OCI-LY3 (cell line): ENCODE measurements around the gene SSR4.

Experiments used
- H2AFZ ChIP-seq: fragments of 200-600, 300-600 bp; shearing (Covaris generic); 2 replicates; pipeline ENCODE4 v1.6.0; 2014; ENCODE audit warnings: antibody characterized with exemption, low read depth, low read length
- H3K27ac ChIP-seq: fragments of 200-600, 300-600 bp; sonication (generic); 2 replicates; pipeline ENCODE4 v1.5.1; 2014; ENCODE audit warnings: mild to moderate bottlenecking, low read length, moderate library complexity, mixed read lengths
- H3K27me3 ChIP-seq: fragments of 200-600, 300-600 bp; sonication (generic); 2 replicates; pipeline ENCODE4 v1.6.1; 2014; ENCODE audit warnings: low read depth, low read length, mixed read lengths
- H3K36me3 ChIP-seq: fragments of 200-600, 300-600 bp; sonication (generic); replicated peaks from 2 replicates; pipeline ENCODE3; 2014; ENCODE audit warnings: low read depth, low read length, mixed read lengths
- H3K4me1 ChIP-seq: fragments of 300-600, 200-600 bp; sonication (generic); 2 replicates; pipeline ENCODE4 v1.6.1; 2014; ENCODE audit warnings: low read length, mixed read lengths
- H3K4me2 ChIP-seq: fragments of 200-600, 300-600 bp; sonication (generic); 2 replicates; pipeline ENCODE4 v1.6.1; 2014; ENCODE audit warnings: low read length, mixed read lengths
- H3K4me3 ChIP-seq: fragments of 300-600, 200-600 bp; sonication (generic); 2 replicates; pipeline ENCODE4 v1.5.1; 2014; ENCODE audit warnings: antibody characterized with exemption, mild to moderate bottlenecking, low read length, moderate library complexity
- H3K79me2 ChIP-seq: fragments of 300-600, 200-600 bp; shearing (Covaris generic); 2 replicates; pipeline ENCODE4 v1.6.1; 2014; ENCODE audit warnings: mild to moderate bottlenecking, low read length, mixed read lengths
- H3K9ac ChIP-seq: fragments of 300-600, 200-600 bp; shearing (Covaris generic); 2 replicates; pipeline ENCODE4 v1.6.0; 2014; ENCODE audit warnings: mild to moderate bottlenecking, low read length, moderate library complexity
- H3K9me3 ChIP-seq: fragments of 200-600, 300-600 bp; shearing (Covaris generic); 2 replicates; pipeline ENCODE4 v1.6.1; 2014; ENCODE audit warnings: low read length, mixed read lengths; ENCODE audit not compliant: insufficient read depth
- H4K20me1 ChIP-seq: fragments of 200-600, 300-600 bp; sonication (generic); 2 replicates; pipeline ENCODE4 v1.6.1; 2016; ENCODE audit warnings: low read length, mixed read lengths; ENCODE audit not compliant: insufficient read depth
- CTCF ChIP-seq: fragments of 200-600, 300-600 bp; sonication (generic); IDR thresholded peaks from 2 replicates; pipeline ENCODE4 v1.5.1; 2014; ENCODE audit warnings: antibody characterized with exemption, low read length, low read depth
- EZH2phosphoT487 ChIP-seq: fragments of 200-600 bp; shearing (Covaris generic); IDR thresholded peaks from 2 replicates; pipeline ENCODE4 v1.6.1; 2018; ENCODE audit warnings: antibody characterized with exemption, mixed run types, low read depth

Gene SSR4

GRCh38 chrX:153772316-153773217 lies 21.9 kb upstream of the SSR4 start:
- Histone ChIP-seq H3K27me3 (no peaks in the 10 kb centered on the region), H3K27ac (no peak overlapping the region), H3K79me2 (no peaks in the 10 kb centered on the region), H3K36me3 (no peaks in the 10 kb centered on the region), H3K9ac (no peak overlapping the region), H3K4me3 (no peak overlapping the region), H4K20me1 (no peaks in the 10 kb centered on the region), H2AFZ (no peak overlapping the region), H3K4me1 (no peaks in the 10 kb centered on the region), H3K4me2 (no peak overlapping the region), H3K9me3 (no peaks in the 10 kb centered on the region)
- TF ChIP-seq CTCF (no peak), EZH2phosphoT487 (no peak)

GRCh38 chrX:153773218-153773611 lies 21.3 kb upstream of the SSR4 start:
- Histone ChIP-seq H3K4me2 (no peak overlapping the region), H3K9me3 (no peaks in the 10 kb centered on the region), H3K36me3 (no peaks in the 10 kb centered on the region), H3K9ac (no peak overlapping the region), H3K27ac (no peak overlapping the region), H3K4me1 (no peaks in the 10 kb centered on the region), H3K4me3 (no peak overlapping the region), H4K20me1 (no peaks in the 10 kb centered on the region), H3K79me2 (no peaks in the 10 kb centered on the region), H3K27me3 (no peaks in the 10 kb centered on the region), H2AFZ (no peak overlapping the region)
- TF ChIP-seq EZH2phosphoT487: no peak
- TF ChIP-seq CTCF: no peak

- Histone ChIP-seq H3K27ac (no peak overlapping the region), H3K4me1 (no peaks in the 10 kb centered on the region), H3K9me3 (no peaks in the 10 kb centered on the region), H3K36me3 (no peaks in the 10 kb centered on the region), H3K4me2 (no peak overlapping the region), H4K20me1 (no peaks in the 10 kb centered on the region), H3K4me3 (no peak overlapping the region), H3K79me2 (no peaks in the 10 kb centered on the region), H2AFZ (no peak overlapping the region), H3K9ac (no peak overlapping the region), H3K27me3 (no peaks in the 10 kb centered on the region)
- TF ChIP-seq CTCF: no peak
Measured at GRCh38 chrX:153773741-153774575, 20.5 kb upstream of the SSR4 start.
